ENCODE data around the gene CLDND1.

The CLDND1 gene

GRCh38 chr3:98504539-98504938, 18.2 kb downstream of the CLDND1 start:
- no peak for TF ChIP-seq CTCF (IDR thresholded peaks at IDR 0.05)
- no peak overlapping the region for H3K27ac Mint-ChIP-seq
- no peak for DNase-seq

GRCh38 chr3:98501863-98502576, 20.7 kb downstream of the CLDND1 start:
- TF ChIP-seq CTCF (IDR thresholded peaks at IDR 0.05) = no peak
- Mint-ChIP-seq H3K4me3 (no peak overlapping the region), H3K27ac (no peak overlapping the region), H3K4me1 (no peaks in the 10 kb centered on the region), H3K27me3 (ENCODE audit: low read depth, poor library complexity) (peaks cover 4% of the 10 kb centered on the region), H3K9me3 (no peaks in the 10 kb centered on the region), H3K36me3 (ENCODE audit: low read depth) (no peaks in the 10 kb centered on the region)
- no peak for DNase-seq

More at GRCh38 chr3:98504539-98504938, 18.2 kb downstream of the CLDND1 start:
- Mint-ChIP-seq H3K4me1 (peaks cover 3% of the 10 kb centered on the region), H3K4me3 (no peak overlapping the region), H3K9me3 (no peaks in the 10 kb centered on the region), H3K27me3 (ENCODE audit: low read depth, poor library complexity) (peaks cover 4% of the 10 kb centered on the region), H3K36me3 (ENCODE audit: low read depth) (no peaks in the 10 kb centered on the region)

- no peaks in the 10 kb centered on the region for H3K36me3 Mint-ChIP-seq (ENCODE audit: low read depth)
Observed at GRCh38 chr3:98501270-98501669, 21.4 kb downstream of the CLDND1 start.

GRCh38 chr3:98500019-98500418, 22.7 kb downstream of the CLDND1 start:
- H3K4me1 Mint-ChIP-seq = no peaks in the 10 kb centered on the region
- H3K36me3 Mint-ChIP-seq (ENCODE audit: low read depth) = no peaks in the 10 kb centered on the region
- no peak for TF ChIP-seq CTCF (IDR thresholded peaks at IDR 0.05)
- H3K27me3 Mint-ChIP-seq (ENCODE audit: low read depth, poor library complexity) = peaks cover 4% of the 10 kb centered on the region
- no peak for DNase-seq
- no peaks in the 10 kb centered on the region for H3K9me3 Mint-ChIP-seq
- no peak overlapping the region for H3K4me3 Mint-ChIP-seq
- H3K27ac Mint-ChIP-seq = no peak overlapping the region

More at GRCh38 chr3:98501270-98501669, 21.4 kb downstream of the CLDND1 start:
- no peaks in the 10 kb centered on the region for H3K4me1 Mint-ChIP-seq
- no peak for TF ChIP-seq CTCF (IDR thresholded peaks at IDR 0.05)
- no peak overlapping the region for H3K27ac Mint-ChIP-seq
- H3K27me3 Mint-ChIP-seq (ENCODE audit: low read depth, poor library complexity) = peaks cover 4% of the 10 kb centered on the region
- no peak for DNase-seq
- no peaks in the 10 kb centered on the region for H3K9me3 Mint-ChIP-seq
- H3K4me3 Mint-ChIP-seq = no peak overlapping the region

- Mint-ChIP-seq H3K9me3 (no peaks in the 10 kb centered on the region), H3K4me3 (no peak within 1 kb of the TSS), H3K27me3 (ENCODE audit: low read depth, poor library complexity) (peaks cover 6% of the 10 kb centered on the region), H3K4me1 (no peaks in the 10 kb centered on the region), H3K36me3 (ENCODE audit: low read depth) (no peaks in the 10 kb centered on the region), H3K27ac (no peak within 1 kb of the TSS)
- DNase-seq = no peak
- TF ChIP-seq CTCF (IDR thresholded peaks at IDR 0.05) = no peak
Observed at GRCh38 chr3:98497381-98497780, 25.3 kb downstream of the CLDND1 start, which contains the start of gene OR5K2. TSS of gene OR5K2 (plus strand) at chr3:98497681. CDS start at chr3:98497681, 0 bp downstream.

GRCh38 chr3:98483626-98484025, 39.1 kb downstream of the CLDND1 start:
- Mint-ChIP-seq H3K36me3 (ENCODE audit: low read depth) (no peaks in the 10 kb centered on the region), H3K27me3 (ENCODE audit: low read depth, poor library complexity) (no peaks in the 10 kb centered on the region), H3K9me3 (peaks cover 43% of the 10 kb centered on the region), H3K4me3 (no peak overlapping the region), H3K27ac (no peak overlapping the region), H3K4me1 (no peaks in the 10 kb centered on the region)
- no peak for DNase-seq
- TF ChIP-seq CTCF (IDR thresholded peaks at IDR 0.05) = no peak
